ENCODE measurements around the gene GINS3. TPM values are rescaled to one million over a fixed set of nuclear protein-coding genes. Genes with fewer than 3 reads are reported as not detected.
A peak's percentile ranks its signal among the peaks of the same experiment; 100 is the strongest.

Gene GINS3
- polyA plus RNA-seq, 1 donor (not counting 4 experiments of a cell fraction or from before 2014, with no cell fraction given), result 10.1 TPM

GRCh38 chr16:58345574-58346354 lies 46.5 kb upstream of the GINS3 start:
- dilution Hi-C loops (cut with MboI; ENCODE audit: extremely low pct_ligation_motif_present, low sequenced_read_pairs), result no loop called here
- no peak overlapping the region for H3K27ac ChIP-seq (ENCODE audit: control insufficient read depth, insufficient read depth, low read length)
- H3K27me3 ChIP-seq (ENCODE audit: control insufficient read depth, extremely low read depth, insufficient read depth, low read length), result peaks cover 19% of the 10 kb centered on the region
- no peak overlapping the region for H3K4me2 ChIP-seq (ENCODE audit: control insufficient read depth, extremely low read depth, insufficient read depth, low read depth, low read length)
- H3K79me2 ChIP-seq (ENCODE audit: control insufficient read depth, insufficient read depth, low read length), result no peaks in the 10 kb centered on the region
- DNase-seq (ENCODE audit: low read depth, low spot score), result no peak
- peak in 1 of 3 experiments; percentile 8 for TF ChIP-seq CTCF (optimal IDR thresholded peaks at IDR 0.05 in 1 of 3, IDR thresholded peaks at IDR 0.05 in 1 of 3, conservative IDR thresholded peaks at IDR 0.05 in 1 of 3; ENCODE audit: extremely low read depth in 1 of 3, insufficient read depth in 2 of 3, low read length in 3 of 3)
- no peak for TF ChIP-seq EZH2 (IDR thresholded peaks at IDR 0.05; ENCODE audit: low read length)
- H4K20me1 ChIP-seq (ENCODE audit: control insufficient read depth, extremely low read depth, insufficient read depth, low read length), result no peaks in the 10 kb centered on the region
- no peaks in the 10 kb centered on the region for H3K4me1 ChIP-seq (ENCODE audit: control insufficient read depth, extremely low read depth, insufficient read depth, low read length)
- H3K9me1 ChIP-seq (ENCODE audit: control insufficient read depth, extremely low read depth, insufficient read depth, low read length), result no peaks in the 10 kb centered on the region
- no peak overlapping the region for H3K4me3 ChIP-seq (ENCODE audit: control insufficient read depth in 2 of 3, extremely low read depth in 1 of 3, insufficient read depth in 2 of 3, low read depth in 1 of 3, low read length in 3 of 3)
- FAIRE-seq, result no peak
- no peak overlapping the region for H3K9ac ChIP-seq (ENCODE audit: control insufficient read depth, extremely low read depth, insufficient read depth, low read length)
- H2AFZ ChIP-seq (ENCODE audit: control insufficient read depth, low read length), result no peak overlapping the region
- no peaks in the 10 kb centered on the region for H3K36me3 ChIP-seq (ENCODE audit: control insufficient read depth in 2 of 2, extremely low read depth in 1 of 2, insufficient read depth in 2 of 2, low read length in 2 of 2)
- no peaks in the 10 kb centered on the region for H3K9me3 ChIP-seq (ENCODE audit: control insufficient read depth, low read depth, low read length)

- TF ChIP-seq CTCF (optimal IDR thresholded peaks at IDR 0.05 in 1 of 3, IDR thresholded peaks at IDR 0.05 in 1 of 3, conservative IDR thresholded peaks at IDR 0.05 in 1 of 3; ENCODE audit: extremely low read depth in 1 of 3, insufficient read depth in 2 of 3, low read length in 3 of 3) (no peak), EZH2 (IDR thresholded peaks at IDR 0.05; ENCODE audit: low read length) (no peak)
- Histone ChIP-seq H3K9me3 (ENCODE audit: control insufficient read depth, low read depth, low read length) (no peaks in the 10 kb centered on the region), H4K20me1 (ENCODE audit: control insufficient read depth, extremely low read depth, insufficient read depth, low read length) (no peaks in the 10 kb centered on the region), H3K4me1 (ENCODE audit: control insufficient read depth, extremely low read depth, insufficient read depth, low read length) (no peaks in the 10 kb centered on the region), H3K4me2 (ENCODE audit: control insufficient read depth, extremely low read depth, insufficient read depth, low read depth, low read length) (no peak overlapping the region), H3K4me3 (ENCODE audit: control insufficient read depth in 2 of 3, extremely low read depth in 1 of 3, insufficient read depth in 2 of 3, low read depth in 1 of 3, low read length in 3 of 3) (no peak overlapping the region), H3K36me3 (ENCODE audit: control insufficient read depth in 2 of 2, extremely low read depth in 1 of 2, insufficient read depth in 2 of 2, low read length in 2 of 2) (no peaks in the 10 kb centered on the region), H3K9me1 (ENCODE audit: control insufficient read depth, extremely low read depth, insufficient read depth, low read length) (no peaks in the 10 kb centered on the region), H3K9ac (ENCODE audit: control insufficient read depth, extremely low read depth, insufficient read depth, low read length) (no peak overlapping the region), H3K27ac (ENCODE audit: control insufficient read depth, insufficient read depth, low read length) (no peak overlapping the region), H3K79me2 (ENCODE audit: control insufficient read depth, insufficient read depth, low read length) (no peaks in the 10 kb centered on the region), H3K27me3 (ENCODE audit: control insufficient read depth, extremely low read depth, insufficient read depth, low read length) (peaks cover 19% of the 10 kb centered on the region), H2AFZ (ENCODE audit: control insufficient read depth, low read length) (no peak overlapping the region)
- no peak for FAIRE-seq
- DNase-seq (ENCODE audit: low read depth, low spot score), result no peak
- dilution Hi-C loops (cut with MboI; ENCODE audit: extremely low pct_ligation_motif_present, low sequenced_read_pairs), result no loop called here
These were observed 45.4 kb upstream of the GINS3 start for GRCh38 chr16:58346831-58347371.

All from keratinocyte (primary cell).